HCT116 (cell line): Measurements from ENCODE around the gene MTOR.

Source experiments
- CTCF ChIP-seq, 3 experiments: fragments of 200-600 bp in 1 of 3; sonication (generic) in 1 of 3; IDR thresholded peaks in 2 of 3; conservative IDR thresholded peaks in 1 of 3; 2 replicates each; pipeline ENCODE4 v1.5.1; 2012 to 2017; ENCODE audit warnings: low read depth in 2 of 3, low read length in 2 of 3, antibody characterized with exemption in 1 of 3, borderline replicate concordance in 1 of 3, control low read depth in 1 of 3, mild to moderate bottlenecking in 1 of 3, mixed read lengths in 1 of 3, mixed run types in 1 of 3, moderate library complexity in 1 of 3; ENCODE audit not compliant: insufficient read depth in 1 of 3
- EGR1 ChIP-seq: IDR thresholded peaks from 2 replicates; pipeline ENCODE4 v1.6.1; 2012; ENCODE audit warnings: low read depth
- EZH2phosphoT487 ChIP-seq: fragments of 200-600 bp; IDR thresholded peaks from 2 replicates; pipeline ENCODE4 v1.6.1; 2018; ENCODE audit warnings: antibody characterized with exemption, borderline replicate concordance

- TF ChIP-seq CTCF (IDR thresholded peaks at IDR 0.05 in 2 of 3, conservative IDR thresholded peaks at IDR 0.05 in 1 of 3; ENCODE audit: borderline replicate concordance in 1 of 3, insufficient read depth in 1 of 3, low read depth in 2 of 3, low read length in 2 of 3) (no peak), EZH2phosphoT487 (no peak), EGR1 (no peak)
Measured at GRCh38 chr1:11238311-11238710, 24.0 kb downstream of the MTOR start.
